ENCODE measurements around the gene IMPDH1.

GRCh38 chr7:128456255-128456725, 46.5 kb upstream of the IMPDH1 start:
- no peak for TF ChIP-seq CTCF (IDR thresholded peaks at IDR 0.05)
- TF ChIP-seq POLR2AphosphoS5 (IDR thresholded peaks at IDR 0.05), result no peak
- TF ChIP-seq POLR2A (IDR thresholded peaks at IDR 0.05; ENCODE audit: low read depth), result no peak
- TF ChIP-seq EP300 (IDR thresholded peaks at IDR 0.05), result no peak

Data from esophagus muscularis mucosa (tissue), 4 donors.